Measurements from ENCODE around the gene PDLIM5. TPM values are rescaled to one million over a fixed set of nuclear protein-coding genes. Genes with fewer than 3 reads are reported as not detected.
A peak's percentile ranks its signal among the peaks of the same experiment; 100 is the strongest.

The PDLIM5 gene
- total RNA-seq, 1 experiment from 2014 or later: 44.7 TPM

DNA sequence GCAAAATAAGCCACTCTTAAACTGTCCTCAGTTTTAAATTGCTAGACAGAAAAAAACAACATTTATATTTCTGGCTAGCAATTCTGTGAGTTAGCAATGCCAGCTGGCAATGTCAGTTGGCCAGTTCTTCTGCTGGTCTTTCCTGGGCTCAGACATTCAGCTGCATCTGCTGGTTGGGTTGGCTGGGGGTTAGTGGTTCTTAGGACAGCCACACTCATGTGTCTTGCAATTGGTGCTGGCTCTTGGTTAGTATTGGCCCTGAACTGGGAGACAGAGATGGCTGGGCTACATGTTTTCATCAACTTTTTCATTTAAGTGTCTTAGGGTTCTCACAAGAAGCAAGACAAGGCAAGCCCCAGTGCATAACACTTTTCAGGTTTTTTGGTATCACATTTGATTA lies 48.0 kb upstream of the PDLIM5 start:
- intact Hi-C loops (cut with micrococcal nuclease; ENCODE audit: unreplicated experiment) (no loop called here), in situ Hi-C loops (cut with HindIII; ENCODE audit: low pct_unique_long_range_greater_than_20kb, low sequenced_read_pairs) (no loop called here)

DNA sequence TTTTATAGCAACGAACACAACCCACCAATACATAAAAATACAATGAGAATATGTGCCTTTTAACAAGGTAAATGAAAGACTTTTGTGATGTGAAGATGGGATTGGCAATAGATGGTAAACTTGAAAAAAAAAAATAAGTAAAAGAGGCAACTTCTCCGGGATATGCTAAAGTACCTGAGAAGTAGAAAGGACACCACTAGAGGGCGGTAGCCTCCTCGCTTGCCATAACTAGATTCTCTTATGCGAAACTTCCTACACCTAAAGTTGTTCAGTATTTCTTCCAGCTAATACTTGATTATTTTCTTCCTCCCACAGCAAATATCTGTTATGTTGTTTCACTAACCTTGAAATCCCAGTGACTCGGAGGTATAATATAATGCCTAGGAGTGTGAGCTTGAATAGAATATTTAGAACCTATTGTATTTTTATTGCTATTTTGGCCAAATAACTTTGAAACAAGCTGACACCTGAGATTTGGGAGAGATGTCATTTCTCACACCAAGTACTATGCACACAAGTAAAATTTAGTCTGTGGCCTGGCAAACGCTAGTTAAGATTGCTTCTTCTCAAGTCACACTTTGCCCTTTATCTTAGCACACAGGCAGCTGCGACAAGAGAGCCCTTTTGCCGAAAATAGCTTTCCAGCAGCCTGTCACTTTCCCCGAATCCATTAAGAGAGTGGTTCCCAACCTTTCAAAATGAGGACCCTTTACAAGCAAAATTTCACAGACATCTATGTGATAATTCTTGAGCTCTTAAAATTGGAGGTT lies 44.9 kb upstream of the PDLIM5 start:
- BruUV-seq (replicated peaks): no TSS peak
- ATAC-seq (0 out of 2 replicates have a peak, but pooled peaks have one; percentile 70), DNase-seq (ENCODE audit: low read depth, low spot score) (peak; percentile 36)
- in situ Hi-C loops (cut with HindIII; ENCODE audit: low pct_unique_long_range_greater_than_20kb, low sequenced_read_pairs): no loop called here
- H3K27me3 ChIP-seq (ENCODE audit: control insufficient read depth, insufficient read depth, low read length): no peaks in the 10 kb centered on the region
- no peaks in the 10 kb centered on the region for H3K36me3 ChIP-seq (ENCODE audit: control insufficient read depth, insufficient read depth, low read length)
- no peaks in the 10 kb centered on the region for H3K4me1 ChIP-seq (ENCODE audit: control insufficient read depth, insufficient read depth, low read length)
- intact Hi-C loops (cut with micrococcal nuclease; ENCODE audit: unreplicated experiment): loop anchor here (1.0 kb wide), 1 partner anchor 189 kb away; no protein-coding TSS in a partner anchor
- no peak for TF ChIP-seq TCF7L2 (IDR thresholded peaks at IDR 0.05; ENCODE audit: low read depth, low read length)
- TF ChIP-seq, protein P1, sequence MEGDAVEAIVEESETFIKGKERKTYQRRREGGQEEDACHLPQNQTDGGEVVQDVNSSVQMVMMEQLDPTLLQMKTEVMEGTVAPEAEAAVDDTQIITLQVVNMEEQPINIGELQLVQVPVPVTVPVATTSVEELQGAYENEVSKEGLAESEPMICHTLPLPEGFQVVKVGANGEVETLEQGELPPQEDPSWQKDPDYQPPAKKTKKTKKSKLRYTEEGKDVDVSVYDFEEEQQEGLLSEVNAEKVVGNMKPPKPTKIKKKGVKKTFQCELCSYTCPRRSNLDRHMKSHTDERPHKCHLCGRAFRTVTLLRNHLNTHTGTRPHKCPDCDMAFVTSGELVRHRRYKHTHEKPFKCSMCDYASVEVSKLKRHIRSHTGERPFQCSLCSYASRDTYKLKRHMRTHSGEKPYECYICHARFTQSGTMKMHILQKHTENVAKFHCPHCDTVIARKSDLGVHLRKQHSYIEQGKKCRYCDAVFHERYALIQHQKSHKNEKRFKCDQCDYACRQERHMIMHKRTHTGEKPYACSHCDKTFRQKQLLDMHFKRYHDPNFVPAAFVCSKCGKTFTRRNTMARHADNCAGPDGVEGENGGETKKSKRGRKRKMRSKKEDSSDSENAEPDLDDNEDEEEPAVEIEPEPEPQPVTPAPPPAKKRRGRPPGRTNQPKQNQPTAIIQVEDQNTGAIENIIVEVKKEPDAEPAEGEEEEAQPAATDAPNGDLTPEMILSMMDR (IDR thresholded peaks at IDR 0.05): peak; percentile 73; the same call in 1 of the 2 replicates
- TF ChIP-seq SIN3A (IDR thresholded peaks at IDR 0.05; ENCODE audit: borderline replicate concordance, insufficient read depth, low read depth, low read length): no peak
- TF ChIP-seq POLR2AphosphoS5 (IDR thresholded peaks at IDR 0.05; ENCODE audit: low read depth, low read length): no peak
- TF ChIP-seq, protein P2, sequence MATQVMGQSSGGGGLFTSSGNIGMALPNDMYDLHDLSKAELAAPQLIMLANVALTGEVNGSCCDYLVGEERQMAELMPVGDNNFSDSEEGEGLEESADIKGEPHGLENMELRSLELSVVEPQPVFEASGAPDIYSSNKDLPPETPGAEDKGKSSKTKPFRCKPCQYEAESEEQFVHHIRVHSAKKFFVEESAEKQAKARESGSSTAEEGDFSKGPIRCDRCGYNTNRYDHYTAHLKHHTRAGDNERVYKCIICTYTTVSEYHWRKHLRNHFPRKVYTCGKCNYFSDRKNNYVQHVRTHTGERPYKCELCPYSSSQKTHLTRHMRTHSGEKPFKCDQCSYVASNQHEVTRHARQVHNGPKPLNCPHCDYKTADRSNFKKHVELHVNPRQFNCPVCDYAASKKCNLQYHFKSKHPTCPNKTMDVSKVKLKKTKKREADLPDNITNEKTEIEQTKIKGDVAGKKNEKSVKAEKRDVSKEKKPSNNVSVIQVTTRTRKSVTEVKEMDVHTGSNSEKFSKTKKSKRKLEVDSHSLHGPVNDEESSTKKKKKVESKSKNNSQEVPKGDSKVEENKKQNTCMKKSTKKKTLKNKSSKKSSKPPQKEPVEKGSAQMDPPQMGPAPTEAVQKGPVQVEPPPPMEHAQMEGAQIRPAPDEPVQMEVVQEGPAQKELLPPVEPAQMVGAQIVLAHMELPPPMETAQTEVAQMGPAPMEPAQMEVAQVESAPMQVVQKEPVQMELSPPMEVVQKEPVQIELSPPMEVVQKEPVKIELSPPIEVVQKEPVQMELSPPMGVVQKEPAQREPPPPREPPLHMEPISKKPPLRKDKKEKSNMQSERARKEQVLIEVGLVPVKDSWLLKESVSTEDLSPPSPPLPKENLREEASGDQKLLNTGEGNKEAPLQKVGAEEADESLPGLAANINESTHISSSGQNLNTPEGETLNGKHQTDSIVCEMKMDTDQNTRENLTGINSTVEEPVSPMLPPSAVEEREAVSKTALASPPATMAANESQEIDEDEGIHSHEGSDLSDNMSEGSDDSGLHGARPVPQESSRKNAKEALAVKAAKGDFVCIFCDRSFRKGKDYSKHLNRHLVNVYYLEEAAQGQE (IDR thresholded peaks at IDR 0.05; ENCODE audit: insufficient read depth in 1 of 2, low read depth in 2 of 2, low read length in 1 of 2): no peak
- H3K9me3 ChIP-seq (ENCODE audit: control insufficient read depth, insufficient read depth, low read depth, low read length): no peaks in the 10 kb centered on the region
- ChIA-PET CTCF (interaction anchor here (0.6 to 1.0 kb wide), 2 partner anchors 53 to 95 kb away, joined by 3 to 4 read pairs; no protein-coding TSS in a partner anchor), POLR2A (no interaction called here)
- H3K27ac ChIP-seq (ENCODE audit: low read length): no peak overlapping the region
- H3K4me3 ChIP-seq (ENCODE audit: low read depth in 2 of 2, low read length in 2 of 2): no peak overlapping the region

More for the DNA sequence above, 48.0 kb upstream of the PDLIM5 start:
- ChIA-PET POLR2A (no interaction called here), CTCF (no interaction called here)
- H3K4me1 ChIP-seq (ENCODE audit: control insufficient read depth, insufficient read depth, low read length): no peaks in the 10 kb centered on the region
- TF ChIP-seq SIN3A (IDR thresholded peaks at IDR 0.05; ENCODE audit: borderline replicate concordance, insufficient read depth, low read depth, low read length) (no peak), POLR2AphosphoS5 (IDR thresholded peaks at IDR 0.05; ENCODE audit: low read depth, low read length) (no peak), TCF7L2 (IDR thresholded peaks at IDR 0.05; ENCODE audit: low read depth, low read length) (no peak)
- TF ChIP-seq, protein P2 (IDR thresholded peaks at IDR 0.05; ENCODE audit: insufficient read depth in 1 of 2, low read depth in 2 of 2, low read length in 1 of 2): no peak
- TF ChIP-seq, protein P1 (IDR thresholded peaks at IDR 0.05): no peak
- BruUV-seq (replicated peaks): no TSS peak
- H3K9me3 ChIP-seq (ENCODE audit: control insufficient read depth, insufficient read depth, low read depth, low read length): no peaks in the 10 kb centered on the region
- no peak overlapping the region for H3K27ac ChIP-seq (ENCODE audit: low read length)
- ATAC-seq: no peak
- no peaks in the 10 kb centered on the region for H3K36me3 ChIP-seq (ENCODE audit: control insufficient read depth, insufficient read depth, low read length)
- H3K4me3 ChIP-seq (ENCODE audit: low read depth in 2 of 2, low read length in 2 of 2): no peak overlapping the region
- DNase-seq (ENCODE audit: low read depth, low spot score): no peak
- H3K27me3 ChIP-seq (ENCODE audit: control insufficient read depth, insufficient read depth, low read length): no peaks in the 10 kb centered on the region
